Hematopoietic multipotent progenitor cell treated with erythropoietin and hydrocortisone succinate and interleukin-3 and kit ligand, for 15 days (in vitro differentiated cells): Measurements from ENCODE around the gene LSM14A.
"Not testable (repeated sequence)": the region's sequence is repeated elsewhere in the genome, so short reads cannot be mapped to it uniquely, and the experiment has no call there.

Experiments
- DNase-seq: peaks from one replicate; pipeline ENCODE4 v3.0.0-alpha.2; 2015; ENCODE audit warnings: low spot score

The LSM14A gene

GRCh38 chr19:34158966-34159365, 13.3 kb upstream of the LSM14A start:
- not testable (repeated sequence) for DNase-seq

GRCh38 chr19:34159541-34159940, 12.8 kb upstream of the LSM14A start:
- DNase-seq = not testable (repeated sequence)

DNA sequence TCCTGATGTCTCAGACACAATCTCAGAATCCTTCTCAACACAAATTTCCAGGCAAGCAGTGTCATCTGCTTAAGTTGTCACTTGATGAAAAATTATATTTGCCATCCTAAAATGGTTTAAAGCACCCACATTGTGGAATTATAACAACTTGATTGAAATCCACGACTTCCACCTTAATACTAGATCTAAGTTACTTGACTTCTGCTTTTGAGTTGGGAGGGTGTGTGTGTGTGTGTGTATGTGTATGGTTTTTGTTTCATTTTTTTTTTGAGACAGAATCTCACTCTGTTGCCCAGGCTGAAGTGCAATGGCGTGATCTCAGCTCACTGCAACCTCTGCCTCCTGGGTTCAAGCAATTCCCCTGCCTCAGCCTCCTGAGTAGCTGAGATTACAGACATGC, 10.4 kb upstream of the LSM14A start:
- DNase-seq = not testable (repeated sequence)

DNA sequence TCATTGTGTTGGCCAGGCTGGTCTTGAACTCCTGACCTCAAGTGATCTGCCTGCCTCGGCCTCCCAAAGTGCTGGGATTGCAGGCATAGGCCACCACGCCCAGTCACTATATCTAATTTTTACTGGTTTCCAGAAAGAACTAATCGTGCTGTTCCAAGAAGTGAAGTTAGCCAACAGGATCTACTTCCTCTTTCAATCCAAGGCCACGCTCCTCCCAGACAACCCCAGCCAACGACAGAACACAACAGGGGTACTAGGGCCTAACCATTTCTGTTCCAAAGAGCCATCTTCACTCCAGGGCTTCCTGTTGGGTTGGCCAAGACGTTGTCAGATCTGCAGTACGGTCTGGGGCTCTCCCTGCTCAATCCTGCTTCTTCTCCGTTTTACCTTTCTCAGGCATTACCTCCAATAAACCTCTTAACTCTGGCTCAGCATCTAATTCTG, 7.0 kb upstream of the LSM14A start:
- DNase-seq = no peak

- DNase-seq = not testable (repeated sequence)
Observed at GRCh38 chr19:34169475-34170199, 2.7 kb upstream of the LSM14A start.

DNA sequence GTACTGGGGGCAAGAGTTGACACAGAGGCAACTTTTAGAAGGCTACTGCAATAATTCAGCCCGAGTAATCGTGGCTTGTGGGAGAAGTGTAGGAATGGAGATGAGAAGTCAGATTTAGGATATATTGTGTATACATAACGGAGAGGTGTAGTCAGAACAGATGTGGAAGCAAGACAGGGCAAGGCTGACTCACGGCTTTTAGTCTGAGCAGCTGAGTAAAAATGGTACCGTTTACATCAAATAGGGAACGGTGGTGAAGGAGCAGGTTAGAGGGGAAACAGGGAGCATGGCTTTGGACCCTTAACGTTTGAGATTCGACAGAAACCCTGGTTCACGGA, 796 bp upstream of the LSM14A start:
- no peak for DNase-seq

- DNase-seq = peak; percentile 29
Observed at GRCh38 chr19:34172661-34173192, 423 bp downstream of the LSM14A start.

DNA sequence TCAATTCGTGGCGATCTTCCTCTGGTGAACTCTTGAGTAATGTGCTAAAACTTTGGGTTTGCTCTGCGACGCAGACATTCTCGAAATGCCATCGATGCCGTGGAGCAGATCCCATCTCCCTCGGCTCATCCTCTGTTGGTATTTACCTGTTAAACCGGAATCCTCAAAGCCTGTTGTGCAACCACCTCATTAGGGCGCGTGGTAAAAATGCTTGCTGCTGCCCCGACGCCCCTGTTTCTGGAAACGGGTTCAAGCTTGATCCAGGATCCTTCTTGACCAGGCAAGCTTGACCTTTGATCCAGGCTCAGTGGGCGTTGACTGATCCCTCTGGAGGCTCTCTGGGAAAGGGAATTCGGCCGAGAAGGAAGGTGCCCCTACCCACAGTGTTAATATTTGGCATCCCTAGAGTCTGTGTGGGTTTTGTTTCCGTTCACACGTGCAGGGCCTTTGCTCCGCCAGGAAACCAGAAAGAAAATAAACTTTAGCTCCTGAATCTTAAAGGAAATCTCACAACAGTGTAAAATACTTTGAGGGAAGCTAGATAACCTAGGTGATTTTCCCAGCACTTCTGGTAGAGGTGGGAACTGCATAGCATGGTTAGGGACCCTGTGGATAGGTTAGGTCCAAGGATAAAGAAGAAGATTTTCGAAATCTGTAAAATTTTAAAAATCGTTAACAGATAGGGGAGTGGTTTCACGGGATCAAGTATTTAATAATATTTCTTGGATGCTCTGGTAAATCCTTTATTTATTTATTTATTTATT, 1.1 kb downstream of the LSM14A start:
- no peak for DNase-seq

- not testable (repeated sequence) for DNase-seq
Observed at GRCh38 chr19:34175173-34175572, 2.9 kb downstream of the LSM14A start.

GRCh38 chr19:34176581-34176980, 4.3 kb downstream of the LSM14A start:
- no peak for DNase-seq

- DNase-seq = no peak
Observed at GRCh38 chr19:34178274-34178610, 5.9 kb downstream of the LSM14A start.

DNA sequence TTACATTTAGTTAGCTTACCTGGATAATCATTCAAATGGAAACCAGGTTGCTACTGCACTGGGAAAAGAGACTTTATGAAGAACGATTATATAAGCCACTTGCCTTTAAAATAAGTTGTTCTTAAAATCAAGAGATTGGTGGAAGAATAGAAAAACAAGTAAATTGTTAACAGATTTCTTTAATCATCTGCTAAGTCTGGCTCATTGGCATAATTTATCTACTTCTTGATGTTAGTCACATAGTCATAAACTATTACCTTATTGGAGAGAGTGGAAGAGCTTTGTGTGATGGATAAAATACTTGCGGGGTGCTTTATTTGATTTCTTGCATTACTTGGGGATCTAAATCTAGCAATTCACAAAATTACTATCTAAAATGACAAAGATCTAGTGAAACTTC, 6.8 kb downstream of the LSM14A start:
- no peak for DNase-seq

DNA sequence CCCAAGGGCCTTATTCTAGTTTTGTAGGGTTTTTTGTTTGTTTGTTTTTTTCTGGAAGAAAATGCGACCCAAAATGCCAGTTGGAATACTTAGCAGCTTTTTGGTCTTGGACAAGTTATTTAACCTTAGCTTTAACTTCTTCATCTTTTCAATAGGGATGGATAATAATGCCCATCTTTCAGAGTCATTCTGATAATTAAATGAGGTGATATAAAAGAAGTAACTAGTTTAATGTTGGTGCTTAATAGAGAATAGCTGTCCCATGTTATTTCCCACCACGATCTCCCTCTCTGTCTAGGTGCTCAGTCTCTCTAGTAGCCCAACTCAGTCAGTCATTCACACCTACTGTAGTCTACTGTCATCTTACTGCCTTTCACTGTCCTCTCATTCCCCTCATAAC, 8.0 kb downstream of the LSM14A start:
- no peak for DNase-seq

DNA sequence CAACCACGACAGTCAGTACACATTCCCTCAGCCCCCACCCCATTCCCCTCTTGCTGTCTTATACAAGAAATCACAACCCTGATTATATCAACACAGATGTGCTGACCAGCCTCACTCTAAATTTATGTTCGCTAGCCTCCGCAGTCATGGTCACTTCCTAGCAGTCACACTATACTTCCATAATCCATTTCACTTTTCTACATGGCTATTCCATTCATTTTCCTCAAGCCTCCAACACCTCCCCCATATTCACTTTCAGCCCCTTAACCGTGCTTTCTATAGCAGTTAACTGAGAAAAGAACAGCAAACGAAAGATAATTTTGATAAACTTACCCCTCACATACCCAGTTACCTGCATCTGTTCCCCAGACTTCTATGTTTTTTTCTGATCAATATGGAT, 8.4 kb downstream of the LSM14A start:
- no peak for DNase-seq

- no peak for DNase-seq
Observed at GRCh38 chr19:34181111-34181864, 9.0 kb downstream of the LSM14A start.

DNA sequence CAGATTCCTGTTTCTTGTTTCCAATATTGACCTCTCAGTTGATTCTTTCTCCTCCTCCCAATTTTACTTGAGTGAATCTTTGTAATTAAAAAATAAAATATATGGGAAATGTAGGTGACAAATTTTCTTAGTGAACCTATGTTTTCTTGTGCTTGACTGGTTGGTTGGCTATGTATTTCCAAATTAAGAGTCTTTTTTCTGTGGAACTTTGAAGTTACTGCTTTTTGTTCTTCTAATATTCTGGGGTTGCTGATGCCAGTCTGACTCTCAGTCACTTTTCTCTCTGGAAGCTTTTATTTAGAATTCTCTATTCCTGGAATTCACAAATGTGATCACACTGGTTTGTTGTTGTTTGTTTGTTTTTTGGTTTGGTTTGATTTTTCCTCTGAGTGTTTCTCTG, 9.8 kb downstream of the LSM14A start:
- DNase-seq = no peak

- no peak for DNase-seq
Observed at GRCh38 chr19:34184880-34185491, 12.7 kb downstream of the LSM14A start.

DNA sequence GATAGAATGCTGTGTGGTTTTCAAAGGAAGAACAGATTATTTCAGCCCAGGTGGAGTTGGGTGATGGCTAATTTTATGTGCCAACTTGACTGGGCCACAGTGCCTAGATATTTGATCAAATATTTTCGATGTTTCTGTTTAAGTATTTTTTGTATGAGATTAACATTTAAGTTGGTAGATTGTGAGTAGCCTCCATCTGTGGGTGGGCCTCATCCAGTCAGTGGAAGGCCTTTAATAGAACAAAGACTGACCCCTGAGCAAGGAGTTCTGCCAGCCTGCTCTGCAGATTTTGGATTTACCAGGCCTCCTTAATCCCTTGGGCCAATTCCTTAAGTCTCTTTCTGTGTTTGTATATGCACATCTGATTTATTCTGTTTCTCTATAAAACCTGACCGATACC, 13.9 kb downstream of the LSM14A start:
- DNase-seq = no peak

- DNase-seq = no peak
Observed at GRCh38 chr19:34187011-34187410, 14.7 kb downstream of the LSM14A start.

DNA sequence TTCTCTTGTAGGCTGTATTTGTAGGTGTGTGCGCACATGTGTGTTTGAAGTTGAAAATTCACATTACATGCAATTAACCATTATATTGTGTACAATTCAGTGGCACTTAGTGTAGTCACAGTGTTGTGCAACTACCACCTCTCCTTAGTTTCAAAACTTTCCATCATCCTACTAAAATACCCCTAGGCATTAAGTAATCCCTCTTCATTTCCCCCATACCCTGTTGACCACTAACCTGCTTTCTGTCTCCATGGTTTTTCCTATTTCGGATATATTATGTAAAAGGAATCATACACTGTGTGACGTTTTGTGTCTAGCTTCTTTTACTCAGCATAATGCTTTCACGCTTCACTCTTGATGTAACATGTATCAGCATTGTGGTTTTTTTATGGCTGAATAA, 16.1 kb downstream of the LSM14A start:
- DNase-seq = no peak

DNA sequence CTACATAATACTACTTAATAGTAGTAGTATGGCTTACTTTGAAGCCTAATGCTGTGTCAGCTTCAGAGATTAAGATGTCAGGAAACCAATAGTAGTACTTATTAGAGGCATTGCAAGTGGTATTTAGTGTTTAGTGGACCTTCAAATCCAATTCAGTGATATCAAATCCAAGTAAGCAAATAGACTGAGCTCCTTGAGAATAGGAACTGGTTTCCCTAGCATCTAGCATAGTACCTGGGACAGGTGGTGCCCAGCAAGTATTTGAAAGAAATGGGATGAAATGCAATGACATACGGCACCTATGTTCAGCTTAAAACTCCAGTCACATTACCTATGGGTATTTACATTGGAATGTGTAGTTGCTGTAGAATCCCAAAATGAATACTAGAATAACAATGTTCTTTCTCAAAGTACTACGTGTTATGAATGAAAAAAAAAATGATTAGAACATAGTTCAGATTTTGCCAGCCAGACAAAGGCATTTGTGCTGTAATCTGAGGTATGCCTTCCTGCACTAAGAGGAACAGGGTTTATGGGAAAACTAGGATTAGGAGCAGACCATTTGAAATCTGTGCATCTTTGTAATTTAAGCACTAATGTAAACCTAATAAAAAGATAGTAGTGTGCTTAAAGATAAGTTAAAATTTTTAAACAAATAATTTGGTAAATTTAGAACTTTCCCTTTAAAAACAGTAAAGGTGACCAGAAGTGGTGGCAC, 17.1 kb downstream of the LSM14A start:
- no peak for DNase-seq
